ENCODE measurements around the gene SYT17.

The SYT17 gene, protein sequence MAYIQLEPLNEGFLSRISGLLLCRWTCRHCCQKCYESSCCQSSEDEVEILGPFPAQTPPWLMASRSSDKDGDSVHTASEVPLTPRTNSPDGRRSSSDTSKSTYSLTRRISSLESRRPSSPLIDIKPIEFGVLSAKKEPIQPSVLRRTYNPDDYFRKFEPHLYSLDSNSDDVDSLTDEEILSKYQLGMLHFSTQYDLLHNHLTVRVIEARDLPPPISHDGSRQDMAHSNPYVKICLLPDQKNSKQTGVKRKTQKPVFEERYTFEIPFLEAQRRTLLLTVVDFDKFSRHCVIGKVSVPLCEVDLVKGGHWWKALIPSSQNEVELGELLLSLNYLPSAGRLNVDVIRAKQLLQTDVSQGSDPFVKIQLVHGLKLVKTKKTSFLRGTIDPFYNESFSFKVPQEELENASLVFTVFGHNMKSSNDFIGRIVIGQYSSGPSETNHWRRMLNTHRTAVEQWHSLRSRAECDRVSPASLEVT

DNA sequence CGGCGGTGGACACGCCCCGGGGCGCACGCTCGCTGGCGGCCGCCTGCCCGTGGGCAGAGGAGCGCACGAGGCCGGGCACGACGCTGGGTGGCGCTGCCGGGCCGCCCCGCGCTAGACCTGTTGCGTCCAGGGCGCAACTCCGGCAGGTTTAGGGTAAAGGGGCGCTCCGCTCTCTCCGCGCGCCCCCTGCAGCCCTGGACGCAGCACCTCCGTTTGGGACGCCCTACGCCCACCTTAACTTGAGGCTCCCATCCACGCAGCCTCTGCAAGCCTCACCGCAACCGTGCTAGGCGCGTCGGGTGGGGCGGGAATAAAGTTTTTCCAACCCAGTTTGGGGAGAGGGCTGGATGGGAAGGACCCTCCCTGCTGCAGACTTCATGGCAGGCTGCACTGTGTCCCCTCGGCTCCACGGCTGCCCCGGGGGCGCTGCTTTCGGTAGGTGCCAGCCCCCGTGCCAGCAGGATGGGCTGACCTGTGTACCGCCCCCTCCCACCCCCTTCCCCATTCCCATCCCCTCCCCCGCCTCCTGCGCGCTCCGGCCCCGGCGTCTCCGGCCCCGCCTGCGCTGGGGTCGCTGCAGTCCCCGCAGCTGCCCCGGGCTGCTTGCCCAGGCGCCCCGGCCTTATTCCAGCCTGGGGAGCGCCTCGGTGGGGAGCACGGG, at the start of gene SYT17:
Gene SYT17, plus strand, starts transcription at position 531 of the 661 bp plus-strand sequence. CDS start 407 bp downstream, outside the sequence.
- DNase-seq: peak; percentile 48

DNA sequence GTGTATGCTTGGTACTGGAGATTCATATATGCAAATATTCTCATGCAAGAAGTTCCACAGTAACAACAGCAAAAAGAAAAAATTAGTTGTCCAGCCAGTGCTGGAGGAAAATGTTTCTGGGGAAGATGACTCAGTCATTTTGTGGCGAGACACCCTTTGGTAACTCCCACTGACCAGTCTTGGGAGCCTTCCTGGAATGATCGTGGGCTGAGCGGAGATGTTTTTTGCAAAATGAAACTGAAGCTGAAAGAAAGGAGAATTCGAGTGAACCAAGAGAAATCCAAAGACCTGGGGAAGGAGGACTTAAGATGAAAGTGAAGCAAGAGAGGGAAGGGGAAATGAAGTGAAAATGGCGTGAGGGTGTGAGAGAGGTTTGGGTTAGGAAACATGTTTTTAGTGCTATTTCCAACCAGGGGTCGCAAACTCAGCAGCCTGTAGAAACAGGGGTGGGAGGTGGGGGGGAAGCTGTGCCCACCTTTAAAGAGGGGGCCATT, 49.1 kb upstream of the SYT17 start:
- peak; percentile 65 for DNase-seq

DNA sequence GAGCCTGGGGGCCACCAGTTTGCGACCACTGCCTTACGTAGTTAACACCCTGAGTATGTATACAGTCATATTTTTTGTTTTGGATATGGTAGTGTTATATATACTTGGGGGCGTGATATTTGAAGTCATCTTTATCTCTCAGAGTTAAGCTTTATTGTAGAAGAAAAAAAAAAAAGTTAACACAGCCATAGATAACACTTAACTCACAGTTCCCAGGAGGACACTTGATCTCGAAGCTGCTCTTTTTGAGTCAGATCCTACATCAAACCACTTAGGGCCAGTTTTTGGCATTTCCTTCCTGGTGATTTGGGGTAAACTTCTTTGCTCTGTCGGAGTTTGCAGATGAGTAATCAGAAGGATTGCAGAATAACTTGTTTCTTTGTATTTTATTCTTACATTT, 48.5 kb upstream of the SYT17 start:
- DNase-seq: no peak

DNA sequence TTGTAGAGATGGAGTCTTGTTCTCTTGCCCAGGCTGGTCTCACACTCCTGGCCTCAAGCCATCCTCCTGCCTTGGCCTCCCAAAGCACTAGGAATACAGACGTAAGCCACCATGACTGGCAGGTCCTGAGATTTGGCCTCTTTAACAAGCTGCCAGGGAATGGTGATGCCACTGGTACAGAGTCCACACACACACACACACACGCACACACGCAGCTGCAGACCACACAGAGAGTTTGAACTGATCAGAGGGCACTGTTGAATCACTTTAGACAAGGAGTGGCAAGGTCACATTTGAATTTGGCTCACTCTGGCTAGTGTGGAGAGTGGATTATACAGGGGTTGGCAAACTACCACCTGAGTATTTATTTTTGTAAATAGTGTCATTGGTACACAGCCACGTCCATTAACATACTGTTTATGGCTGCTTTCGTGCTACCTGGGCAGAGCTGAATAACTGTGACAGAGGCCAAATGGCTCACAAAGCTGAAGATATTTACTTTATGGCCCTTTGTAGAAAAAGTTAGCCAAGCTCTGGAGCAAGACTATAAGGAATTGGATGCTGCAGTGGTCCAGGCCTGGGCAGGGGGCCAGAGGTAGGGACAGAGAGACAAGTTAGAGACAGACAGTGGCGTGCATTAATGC, 44.4 kb upstream of the SYT17 start:
- DNase-seq: no peak

DNA sequence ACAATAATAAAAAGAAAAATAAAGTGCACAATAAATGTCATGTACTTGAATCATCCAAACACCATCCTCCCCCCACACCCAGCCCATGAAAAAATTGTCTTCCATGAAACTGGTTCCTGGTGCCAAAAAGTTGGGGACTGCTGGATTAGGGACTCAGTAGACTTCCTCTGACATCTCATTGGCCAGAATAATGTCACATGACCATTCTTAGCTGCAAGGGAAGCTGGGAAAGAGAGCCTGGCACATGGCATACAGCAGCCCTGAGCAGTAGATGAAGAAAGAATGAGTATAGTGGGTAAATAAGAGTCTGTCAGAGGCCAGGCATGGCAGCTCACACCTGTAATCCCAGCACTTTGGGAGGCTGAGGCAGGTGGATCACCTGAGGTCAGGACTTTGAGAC, 41.7 kb upstream of the SYT17 start:
- DNase-seq: no peak

DNA sequence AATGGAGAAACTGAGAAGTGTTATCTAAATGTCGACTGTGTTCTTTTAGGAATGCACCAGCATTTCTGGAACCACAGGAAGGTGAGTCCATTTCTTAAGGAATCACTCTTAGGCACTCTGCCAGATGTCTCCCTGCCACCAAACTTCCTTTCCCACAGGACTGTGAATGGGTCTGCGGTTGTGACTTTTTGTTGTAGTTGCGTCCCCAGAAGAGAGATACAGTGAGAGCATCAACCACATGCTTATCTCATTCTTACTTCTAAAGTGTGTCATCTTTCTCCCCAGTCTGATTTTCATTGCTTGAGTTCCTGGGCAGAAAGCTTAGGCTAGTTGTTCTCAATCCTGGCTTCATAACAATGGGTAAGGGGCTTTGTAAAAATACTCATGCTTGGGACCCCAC, 40.8 kb upstream of the SYT17 start:
- no peak for DNase-seq

DNA sequence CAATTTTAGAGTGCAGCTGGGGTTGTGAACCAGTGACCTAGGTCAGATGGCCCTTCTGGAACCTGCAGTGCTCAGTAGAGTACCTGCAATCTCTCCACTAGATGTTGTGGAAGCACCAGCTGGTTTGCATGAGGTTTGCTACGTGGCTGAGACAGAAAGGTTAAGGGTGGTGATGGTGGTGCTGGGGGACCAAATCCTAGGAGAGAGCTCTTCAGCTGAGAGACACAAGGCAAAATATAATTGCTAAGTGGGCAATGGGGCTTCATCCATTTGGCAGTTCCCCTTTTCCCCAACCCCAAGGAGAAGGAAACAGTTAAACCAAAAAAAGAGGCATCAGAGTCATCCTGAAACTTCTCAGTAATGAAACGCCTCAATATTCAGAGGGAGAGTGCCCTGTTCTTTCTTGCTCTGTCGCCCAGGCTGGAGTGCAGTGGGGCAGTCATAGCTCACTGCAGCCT, 40.3 kb upstream of the SYT17 start:
- DNase-seq: no peak

DNA sequence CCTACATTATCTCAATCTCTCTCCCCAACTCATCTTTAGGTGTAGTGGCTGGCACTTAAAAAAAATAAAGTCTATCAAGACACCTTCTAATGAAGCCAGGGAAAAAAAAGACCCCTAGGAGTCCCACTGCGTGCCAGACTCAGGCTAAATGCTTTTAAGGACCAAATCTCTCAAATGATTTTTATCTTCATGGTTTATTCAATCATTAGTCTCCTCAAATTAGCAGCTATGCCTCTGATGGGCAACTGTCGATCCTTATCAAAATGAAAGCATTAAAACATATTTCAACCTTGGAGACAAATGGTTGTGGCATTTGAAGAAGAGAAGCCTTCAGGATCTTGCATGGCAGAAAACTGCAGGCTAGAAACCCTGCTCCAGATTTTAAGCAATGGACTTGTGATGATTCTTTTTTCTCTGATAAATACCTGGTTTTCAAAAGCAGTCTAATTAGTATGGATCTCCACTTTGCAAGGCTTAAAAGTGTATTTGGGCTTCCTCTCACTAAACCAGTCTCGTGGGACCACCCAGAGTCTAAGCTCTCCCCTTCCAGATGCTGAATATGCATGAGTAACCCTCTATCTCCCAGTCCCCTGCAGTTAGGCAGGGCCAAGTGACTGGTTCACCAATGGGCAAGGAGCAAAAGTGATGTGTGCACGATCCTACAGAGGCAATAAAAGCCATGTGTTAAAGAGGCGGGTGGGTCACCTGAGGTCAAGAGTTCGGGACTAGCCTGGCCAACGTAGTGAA, 39.4 kb upstream of the SYT17 start:
- no peak for DNase-seq

DNA sequence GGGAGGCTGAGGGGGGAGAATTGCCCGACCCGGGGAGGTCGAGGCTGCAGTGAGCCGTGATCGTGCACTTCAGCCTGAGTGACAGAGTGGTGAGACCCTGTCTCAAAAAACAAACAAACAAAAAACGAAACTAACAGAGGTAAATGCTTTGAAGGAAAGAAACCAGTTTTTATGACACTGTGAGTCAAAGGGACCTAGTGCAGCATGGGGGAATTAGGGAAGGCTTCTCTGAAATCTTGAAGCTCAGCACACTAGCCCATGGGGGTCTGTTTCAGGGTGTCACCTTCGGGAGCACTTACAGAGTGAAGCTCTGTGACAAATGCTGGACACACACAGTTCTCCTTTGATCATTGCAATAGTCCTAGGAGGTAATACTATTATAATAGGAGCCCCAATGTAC, 37.7 kb upstream of the SYT17 start:
- no peak for DNase-seq

DNA sequence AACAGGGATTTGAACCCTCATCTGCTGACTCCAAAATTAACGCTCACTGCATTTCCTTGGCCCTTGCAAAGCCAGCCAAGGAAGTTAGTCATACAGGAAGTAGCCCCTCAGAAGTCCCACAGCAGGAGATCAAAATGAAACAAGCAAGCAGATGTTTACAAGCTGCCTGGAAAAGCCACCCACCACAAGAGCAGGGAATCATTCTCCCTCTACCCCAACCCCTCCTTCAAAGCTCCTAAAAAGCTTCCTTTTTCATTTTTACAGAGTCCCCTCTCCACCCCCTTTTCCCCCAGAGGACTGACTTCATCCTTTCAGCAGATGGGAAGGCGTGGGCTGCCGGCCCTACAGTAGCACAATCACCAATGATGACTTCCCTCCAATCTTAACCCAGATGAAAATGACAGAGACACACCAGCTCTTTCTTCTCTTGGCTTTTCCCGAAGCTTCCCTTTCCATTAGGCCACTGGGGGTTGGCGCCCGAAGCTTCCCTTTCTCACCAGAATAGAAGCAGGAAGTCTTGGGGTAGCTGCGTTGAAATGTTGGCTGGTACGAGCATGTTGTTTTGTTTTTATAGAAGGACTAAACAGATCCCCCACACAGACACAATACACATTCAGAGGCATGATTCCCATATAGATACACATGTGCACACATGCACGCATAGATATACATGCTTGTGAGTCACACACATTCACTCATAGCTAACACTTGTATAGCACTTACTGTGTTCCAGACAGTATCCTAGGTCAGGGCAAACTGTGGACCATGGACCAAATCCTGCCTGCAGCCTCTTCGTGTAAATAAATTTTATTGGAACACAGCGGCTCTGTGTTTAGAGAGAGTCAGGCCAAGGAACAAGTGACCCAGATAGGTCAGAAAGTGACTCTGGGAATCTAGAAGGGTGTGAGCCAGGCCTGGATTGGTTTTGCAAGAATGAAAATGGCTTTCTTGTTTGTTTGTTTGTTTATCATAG, 36.9 kb upstream of the SYT17 start:
- DNase-seq: no peak

DNA sequence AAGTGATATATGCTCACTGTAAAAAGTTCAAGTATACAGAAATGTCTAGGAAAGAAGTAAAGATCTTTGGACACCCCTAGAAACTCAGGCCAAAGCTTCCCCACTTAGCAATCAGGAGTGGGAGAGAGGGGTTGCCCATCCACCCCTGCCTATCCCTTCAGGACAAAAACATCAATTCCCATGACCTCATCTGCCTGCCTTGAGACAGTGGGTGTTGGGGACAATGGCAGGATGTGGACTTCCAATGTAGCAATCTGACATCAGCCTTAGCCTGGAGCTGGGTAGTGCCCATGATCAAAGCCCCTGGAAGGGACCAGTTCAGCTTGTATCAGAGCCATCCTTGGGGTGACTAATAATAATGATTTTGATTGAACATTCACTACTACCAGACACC, 36.2 kb upstream of the SYT17 start:
- no peak for DNase-seq

DNA sequence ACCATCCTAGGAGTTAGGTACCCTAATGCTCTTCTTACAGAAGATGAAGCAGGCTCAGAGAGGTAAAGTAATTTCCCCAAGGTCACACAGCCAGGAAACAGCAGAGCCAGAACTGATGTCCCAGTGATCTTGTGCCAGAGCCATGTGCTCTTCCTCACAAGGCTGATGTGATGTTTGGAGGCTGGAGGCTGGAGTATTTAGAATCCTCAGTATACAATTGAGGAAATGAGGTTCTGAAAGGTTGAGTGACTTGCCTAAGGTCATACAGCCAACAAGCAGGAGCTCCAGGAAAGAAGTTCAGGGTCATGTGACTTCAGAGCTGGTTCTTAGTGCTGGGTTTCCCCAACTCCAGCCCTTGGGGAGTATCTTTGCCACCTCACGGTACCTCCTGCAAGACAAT, 35.8 kb upstream of the SYT17 start:
- DNase-seq: no peak

DNA sequence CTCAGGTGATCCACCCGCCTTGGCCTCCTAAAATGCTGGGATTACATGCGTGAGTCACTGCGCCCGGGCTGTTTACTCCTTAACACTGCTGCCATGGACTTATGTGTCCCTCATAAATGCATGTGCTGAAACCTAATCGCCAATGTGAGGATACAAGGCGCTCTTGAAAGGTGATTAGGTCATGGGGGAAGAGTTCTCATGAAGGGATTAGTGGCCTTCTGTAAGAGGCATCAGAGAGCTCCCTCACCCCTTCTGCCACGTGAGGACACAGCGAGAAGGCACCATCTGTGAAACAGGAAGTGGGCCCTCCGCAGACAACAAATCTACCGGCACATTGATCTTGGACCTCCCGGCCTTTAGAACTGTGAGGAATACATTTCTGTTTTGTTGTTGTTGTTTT, 35.1 kb upstream of the SYT17 start:
- DNase-seq: no peak

DNA sequence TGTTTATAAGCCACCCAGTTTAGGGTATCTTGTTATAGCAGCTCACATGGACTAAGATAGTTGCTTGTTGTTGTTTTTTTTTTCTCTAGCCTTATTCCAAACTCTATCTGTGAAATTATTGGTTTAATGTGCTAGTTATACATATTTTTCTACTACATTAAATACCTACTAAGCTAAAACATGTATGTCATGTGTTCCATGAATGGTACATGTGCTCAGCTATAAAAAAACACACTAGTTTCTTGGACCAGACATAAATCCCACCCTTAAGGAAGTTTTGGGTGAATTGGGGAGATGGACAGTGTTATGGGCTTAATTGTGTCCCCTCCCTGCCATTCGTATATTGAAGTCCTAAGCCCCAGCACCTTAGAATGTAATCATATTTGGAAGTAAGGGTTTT, 34.4 kb upstream of the SYT17 start:
- no peak for DNase-seq

DNA sequence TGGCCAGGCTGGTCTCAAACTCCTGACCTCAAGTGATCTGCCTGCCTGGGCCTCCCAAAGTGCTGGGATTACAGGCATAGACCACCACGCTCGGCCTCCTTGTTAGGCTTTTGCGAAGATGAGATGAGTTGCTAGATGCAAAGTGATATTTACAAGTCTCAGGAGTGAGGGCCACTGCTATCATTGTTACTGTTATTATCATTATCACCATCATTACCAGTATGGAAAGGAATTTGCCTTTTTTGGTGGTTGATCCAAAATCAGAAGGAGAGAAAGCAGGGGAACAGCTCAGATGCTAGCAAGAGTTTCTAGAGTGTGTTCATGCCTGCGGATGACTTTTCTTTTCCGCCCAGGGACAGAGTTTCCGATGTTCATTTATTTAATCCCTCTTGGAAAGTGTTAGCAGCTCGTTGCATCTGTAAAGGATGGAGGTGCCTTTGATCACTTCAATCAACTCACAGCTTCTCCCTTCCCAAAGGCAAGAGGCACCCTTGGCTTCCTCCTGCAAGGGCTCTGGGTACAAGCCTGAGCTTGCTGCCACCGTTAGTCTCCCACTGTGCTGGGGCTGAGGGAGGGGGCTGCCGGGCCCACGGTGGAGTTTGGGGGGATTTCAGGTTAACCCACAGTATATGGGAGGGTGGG, 32.7 kb upstream of the SYT17 start:
- no peak for DNase-seq

DNA sequence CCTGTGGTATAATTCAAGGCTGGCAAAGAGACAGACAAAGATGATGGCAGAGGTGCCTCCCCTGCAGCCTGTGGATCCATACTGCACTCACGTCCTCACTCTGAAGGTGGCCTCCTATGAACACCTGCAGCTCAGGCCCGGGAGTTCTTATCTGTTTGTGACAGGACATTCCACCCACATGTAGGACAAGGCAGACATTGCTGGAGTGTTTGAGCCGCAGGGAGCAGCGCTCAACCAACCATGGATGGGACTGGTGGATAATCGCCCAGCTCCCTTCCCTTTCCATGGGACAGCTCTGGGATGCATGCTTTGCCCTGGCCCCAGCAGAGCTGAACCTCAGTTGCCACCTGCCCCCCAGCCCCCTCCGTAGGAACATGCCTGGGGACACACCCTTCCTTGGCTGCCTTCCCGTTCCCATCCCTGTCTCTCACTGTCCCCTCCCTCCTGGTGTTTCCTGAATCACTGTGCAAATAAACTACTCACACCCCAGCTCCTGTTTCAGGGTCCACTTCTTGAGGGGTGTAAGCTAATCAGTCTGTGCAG, 32.1 kb upstream of the SYT17 start:
- no peak for DNase-seq

DNA sequence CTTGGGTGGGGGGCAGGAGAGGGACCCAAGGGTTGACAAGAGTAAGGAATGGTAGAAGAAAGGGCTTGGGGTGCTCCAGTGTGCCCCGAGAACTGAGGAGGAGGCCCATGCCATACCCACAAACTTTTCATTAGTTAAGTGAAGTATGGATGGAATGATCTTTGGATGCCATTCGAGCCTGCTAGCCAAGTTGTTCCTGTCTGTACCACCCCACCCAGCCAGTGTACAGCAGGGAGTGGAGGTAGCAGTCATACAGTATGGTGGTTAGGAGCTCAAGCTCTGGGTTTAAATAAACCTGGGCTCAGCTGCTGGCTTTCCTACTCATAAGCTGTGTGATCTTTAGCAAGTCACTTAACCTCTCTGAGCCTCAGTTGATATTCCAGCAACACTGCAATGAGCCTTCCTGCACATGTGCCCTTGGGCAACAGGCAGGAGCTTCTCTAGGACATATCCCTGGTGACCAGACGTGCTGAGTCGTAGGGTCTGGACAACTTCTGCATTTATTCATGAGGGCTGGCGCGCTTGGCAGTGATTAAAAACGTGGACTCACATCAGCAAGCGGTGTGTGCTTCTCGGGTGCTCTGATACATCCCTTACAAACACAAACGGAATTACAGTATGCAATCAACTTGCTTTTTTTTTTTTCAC, 31.4 kb upstream of the SYT17 start:
- no peak for DNase-seq

DNA sequence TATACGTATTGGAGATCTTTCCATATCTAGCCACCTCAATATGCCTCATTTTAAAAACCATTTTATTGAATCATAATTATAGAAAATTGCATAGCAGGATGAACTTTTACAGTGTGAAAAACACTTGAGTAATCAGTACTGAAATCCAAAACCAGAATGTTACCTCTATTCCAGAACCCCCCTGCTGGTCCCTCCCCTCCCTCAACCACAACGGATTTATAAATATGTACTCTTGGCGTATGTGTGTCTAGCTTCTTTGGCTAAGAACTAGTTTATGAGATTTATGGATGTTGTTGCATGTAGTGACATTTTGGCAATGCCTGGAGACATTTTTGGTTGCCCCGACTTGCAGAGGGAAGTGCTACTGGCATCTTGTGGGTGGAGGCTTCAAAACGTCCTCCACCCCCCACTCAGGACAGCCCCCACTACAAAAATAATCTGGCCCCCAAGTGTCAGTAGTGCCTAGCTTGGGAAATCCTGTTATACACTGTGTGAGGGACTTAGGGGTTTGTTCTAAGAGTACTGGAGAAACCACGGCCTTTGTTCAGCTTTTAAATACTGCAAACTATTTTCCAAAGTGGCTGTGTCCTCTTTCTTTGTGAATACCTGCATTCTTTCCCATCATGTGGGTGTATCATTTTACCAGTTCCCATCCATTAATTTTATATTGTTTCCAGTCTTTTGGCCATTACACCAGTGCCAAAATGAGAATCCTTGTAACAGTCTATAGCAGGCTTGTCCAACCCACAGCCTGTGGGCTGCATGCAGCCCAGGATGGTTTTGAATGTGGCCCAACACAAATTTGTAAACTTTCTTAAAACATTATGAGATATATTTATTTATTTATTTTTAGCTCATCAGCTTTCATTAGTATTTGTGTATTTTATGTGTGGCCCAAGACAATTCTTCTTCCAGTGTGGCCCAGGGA, 30.6 kb upstream of the SYT17 start:
- DNase-seq: no peak

DNA sequence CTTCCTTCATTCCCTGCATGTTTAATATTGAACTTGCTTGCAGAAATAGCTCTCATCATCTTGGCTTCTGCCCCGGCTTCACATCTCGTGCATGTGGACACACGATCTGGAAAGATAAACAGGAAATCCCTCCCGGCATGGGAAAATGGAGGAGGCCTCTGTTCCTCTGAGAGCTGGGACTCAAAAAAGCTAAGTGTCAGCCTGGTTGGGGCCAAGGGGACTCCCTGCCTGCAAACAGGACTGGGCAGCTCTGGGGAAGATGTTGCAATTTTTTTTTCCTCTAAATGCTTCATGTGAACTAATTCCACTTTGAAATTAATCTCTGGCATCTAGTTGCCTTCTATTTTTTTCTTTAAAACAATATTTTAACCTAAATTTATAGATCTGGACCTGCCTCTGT, 29.4 kb upstream of the SYT17 start:
- no peak for DNase-seq
